Neural progenitor cell (in vitro differentiated cells): Measurements from ENCODE around the gene SCD.

Source experiments
- EZH2phosphoT487 ChIP-seq: fragments of 200-600 bp; sonication (generic); IDR thresholded peaks from 2 replicates; pipeline ENCODE4 v1.6.1; 2017; ENCODE audit warnings: antibody characterized with exemption
- TF ChIP-seq, protein P1 (sequence below): fragments of 200-600 bp; sonication (generic); IDR thresholded peaks from 2 replicates; pipeline ENCODE4 v1.5.1; 2017; ENCODE audit warnings: antibody characterized with exemption, mild to moderate bottlenecking

DNA sequence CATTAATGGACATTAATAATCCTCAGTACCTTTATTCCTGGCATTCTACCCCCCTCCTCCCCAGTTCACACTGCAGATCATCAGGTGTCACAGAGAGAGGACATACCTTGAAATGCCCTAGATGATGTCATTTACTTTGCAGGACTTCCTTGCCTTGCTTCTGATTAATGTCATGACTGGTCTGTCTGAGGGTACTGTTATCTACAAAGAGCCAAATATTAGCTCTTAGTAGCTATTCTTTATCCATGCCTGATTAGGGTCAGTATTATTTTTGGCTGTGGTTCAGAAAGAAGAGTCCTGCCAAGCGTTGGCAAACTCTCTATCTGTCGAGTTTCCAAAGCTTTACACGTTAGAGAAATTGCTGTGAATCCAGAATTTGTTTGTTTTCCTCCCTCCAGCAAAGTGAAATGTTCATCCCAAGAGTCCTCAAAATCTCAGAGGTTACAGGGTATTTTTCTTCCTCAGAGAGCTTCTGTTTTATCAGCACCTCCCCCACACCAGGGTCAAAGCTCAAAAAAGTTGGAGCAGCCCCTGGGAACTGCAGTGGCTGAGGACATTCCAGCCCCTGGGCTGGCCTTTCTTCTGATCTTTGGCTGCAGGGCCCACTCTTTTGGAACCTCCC lies 12.6 kb downstream of the SCD start:
- TF ChIP-seq, protein P1, sequence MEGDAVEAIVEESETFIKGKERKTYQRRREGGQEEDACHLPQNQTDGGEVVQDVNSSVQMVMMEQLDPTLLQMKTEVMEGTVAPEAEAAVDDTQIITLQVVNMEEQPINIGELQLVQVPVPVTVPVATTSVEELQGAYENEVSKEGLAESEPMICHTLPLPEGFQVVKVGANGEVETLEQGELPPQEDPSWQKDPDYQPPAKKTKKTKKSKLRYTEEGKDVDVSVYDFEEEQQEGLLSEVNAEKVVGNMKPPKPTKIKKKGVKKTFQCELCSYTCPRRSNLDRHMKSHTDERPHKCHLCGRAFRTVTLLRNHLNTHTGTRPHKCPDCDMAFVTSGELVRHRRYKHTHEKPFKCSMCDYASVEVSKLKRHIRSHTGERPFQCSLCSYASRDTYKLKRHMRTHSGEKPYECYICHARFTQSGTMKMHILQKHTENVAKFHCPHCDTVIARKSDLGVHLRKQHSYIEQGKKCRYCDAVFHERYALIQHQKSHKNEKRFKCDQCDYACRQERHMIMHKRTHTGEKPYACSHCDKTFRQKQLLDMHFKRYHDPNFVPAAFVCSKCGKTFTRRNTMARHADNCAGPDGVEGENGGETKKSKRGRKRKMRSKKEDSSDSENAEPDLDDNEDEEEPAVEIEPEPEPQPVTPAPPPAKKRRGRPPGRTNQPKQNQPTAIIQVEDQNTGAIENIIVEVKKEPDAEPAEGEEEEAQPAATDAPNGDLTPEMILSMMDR, result no peak
- no peak for TF ChIP-seq EZH2phosphoT487
